ENCODE data around the gene HEXD.

DNA sequence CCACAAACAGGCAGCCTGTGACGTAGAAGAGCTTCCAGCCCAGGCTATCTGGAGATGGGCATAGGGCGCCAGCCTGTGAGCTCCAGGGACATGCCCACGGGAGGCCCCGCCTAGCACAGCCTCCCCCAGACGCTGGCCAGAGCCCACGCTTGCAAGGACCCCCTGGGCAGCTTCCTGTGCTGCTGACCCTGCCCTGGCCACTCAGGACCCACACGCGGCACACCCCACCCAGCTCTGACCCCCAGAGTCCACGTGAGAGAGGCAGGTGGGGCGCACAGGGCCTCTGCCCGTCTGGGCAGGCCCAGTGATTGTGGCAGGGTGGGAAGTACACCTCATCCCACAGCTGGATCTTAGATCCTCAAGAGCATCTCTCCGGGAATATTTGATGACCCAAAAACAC, 28.5 kb downstream of the HEXD start:
- TF ChIP-seq, protein P1, sequence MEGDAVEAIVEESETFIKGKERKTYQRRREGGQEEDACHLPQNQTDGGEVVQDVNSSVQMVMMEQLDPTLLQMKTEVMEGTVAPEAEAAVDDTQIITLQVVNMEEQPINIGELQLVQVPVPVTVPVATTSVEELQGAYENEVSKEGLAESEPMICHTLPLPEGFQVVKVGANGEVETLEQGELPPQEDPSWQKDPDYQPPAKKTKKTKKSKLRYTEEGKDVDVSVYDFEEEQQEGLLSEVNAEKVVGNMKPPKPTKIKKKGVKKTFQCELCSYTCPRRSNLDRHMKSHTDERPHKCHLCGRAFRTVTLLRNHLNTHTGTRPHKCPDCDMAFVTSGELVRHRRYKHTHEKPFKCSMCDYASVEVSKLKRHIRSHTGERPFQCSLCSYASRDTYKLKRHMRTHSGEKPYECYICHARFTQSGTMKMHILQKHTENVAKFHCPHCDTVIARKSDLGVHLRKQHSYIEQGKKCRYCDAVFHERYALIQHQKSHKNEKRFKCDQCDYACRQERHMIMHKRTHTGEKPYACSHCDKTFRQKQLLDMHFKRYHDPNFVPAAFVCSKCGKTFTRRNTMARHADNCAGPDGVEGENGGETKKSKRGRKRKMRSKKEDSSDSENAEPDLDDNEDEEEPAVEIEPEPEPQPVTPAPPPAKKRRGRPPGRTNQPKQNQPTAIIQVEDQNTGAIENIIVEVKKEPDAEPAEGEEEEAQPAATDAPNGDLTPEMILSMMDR (IDR thresholded peaks at IDR 0.05), result no peak
- TF ChIP-seq POLR2A (IDR thresholded peaks at IDR 0.05), result no peak
- TF ChIP-seq POLR2AphosphoS5 (IDR thresholded peaks at IDR 0.05), result no peak

Data from upper lobe of left lung (tissue), 4 donors.